Activated naive CD4-positive, alpha-beta T cell treated with anti-CD3 and anti-CD28 coated beads, Interleukin-2, amount 50 U/mL, for 16 hours (primary cell): ENCODE results near the gene HOXB8.
A peak's percentile ranks its signal among the peaks of the same experiment; 100 is the strongest.

Source experiments
- DNase-seq: peaks from one replicate; pipeline ENCODE4 v3.0.0-alpha.2; 2020

Gene HOXB8

DNA sequence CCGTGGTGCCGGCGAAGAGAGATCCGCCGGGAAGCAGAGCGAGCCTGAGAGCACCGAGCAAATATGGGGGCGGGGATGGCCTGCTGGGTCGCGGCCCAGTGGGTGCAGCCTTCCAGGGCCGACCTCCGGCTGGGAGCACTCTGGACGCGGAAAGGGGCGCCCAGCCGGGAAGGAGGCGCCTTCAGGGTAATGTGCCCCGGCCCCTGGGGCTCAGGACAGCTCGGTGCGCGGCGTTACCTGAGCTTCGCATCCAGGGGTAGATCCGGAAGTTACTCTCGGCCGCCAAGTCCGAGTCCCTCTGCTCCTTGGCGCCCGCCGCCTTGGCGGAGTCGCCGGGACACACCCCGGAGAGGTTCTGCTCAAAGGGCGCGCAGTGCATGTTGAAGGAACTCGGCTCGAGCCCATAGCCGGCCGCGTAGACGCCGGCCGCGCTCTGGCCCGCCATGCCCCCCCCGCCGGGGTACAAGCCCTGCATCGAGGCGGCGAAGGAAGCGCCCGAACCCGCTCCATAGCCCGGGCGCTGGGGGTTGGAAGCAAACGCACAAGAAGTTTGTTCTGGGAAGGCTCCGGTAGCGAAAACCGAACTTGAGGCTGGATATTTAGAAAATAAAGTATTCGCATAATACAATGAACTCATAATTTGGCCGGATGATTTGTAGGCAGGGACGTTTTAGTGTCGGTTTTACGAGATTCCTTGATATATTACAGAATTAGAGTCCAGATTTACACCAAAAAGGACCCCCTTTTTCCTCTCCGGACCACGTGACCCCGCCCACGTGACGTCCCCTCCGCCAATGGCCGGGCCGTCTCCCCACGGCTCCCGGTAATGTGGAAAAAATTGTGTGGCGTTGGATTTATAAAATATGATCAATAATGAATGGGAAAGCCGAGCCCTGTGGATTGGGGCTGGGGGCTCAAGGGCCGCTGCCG, 4.5 kb downstream of the HOXB8 start, which contains the start of gene HOXB7:
HOXB7 (minus strand) TSS at position 736 of the 930 bp plus-strand sequence; CDS start at position 637, 99 bp downstream.
- peak; percentile 63 for DNase-seq

DNA sequence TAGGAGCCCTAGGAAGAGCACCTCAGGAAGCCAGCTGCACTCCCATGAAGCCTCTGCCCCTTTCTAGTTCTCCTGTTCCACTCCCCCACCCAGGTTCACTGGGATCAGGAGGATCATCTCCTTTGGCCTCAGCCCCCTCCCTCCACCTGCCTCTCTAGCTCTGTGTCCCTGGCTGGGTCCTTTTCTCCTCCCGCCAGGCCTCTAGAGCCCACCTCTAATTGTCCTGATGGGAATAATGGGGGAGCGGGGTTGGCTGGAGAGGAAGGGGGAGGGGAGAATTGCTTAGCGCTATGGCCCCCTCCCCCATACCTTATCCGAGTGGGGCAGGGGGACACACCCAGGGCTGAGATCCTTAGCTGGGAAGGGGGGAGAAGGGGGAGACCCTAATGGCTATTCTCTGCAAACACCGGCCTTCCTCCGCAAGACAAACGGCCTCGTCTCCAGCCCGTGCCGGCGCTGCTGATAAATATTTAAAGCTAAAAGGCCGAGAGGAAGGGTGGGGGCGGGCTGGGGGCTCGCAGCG, 5.3 kb downstream of the HOXB8 start:
- no peak for DNase-seq

DNA sequence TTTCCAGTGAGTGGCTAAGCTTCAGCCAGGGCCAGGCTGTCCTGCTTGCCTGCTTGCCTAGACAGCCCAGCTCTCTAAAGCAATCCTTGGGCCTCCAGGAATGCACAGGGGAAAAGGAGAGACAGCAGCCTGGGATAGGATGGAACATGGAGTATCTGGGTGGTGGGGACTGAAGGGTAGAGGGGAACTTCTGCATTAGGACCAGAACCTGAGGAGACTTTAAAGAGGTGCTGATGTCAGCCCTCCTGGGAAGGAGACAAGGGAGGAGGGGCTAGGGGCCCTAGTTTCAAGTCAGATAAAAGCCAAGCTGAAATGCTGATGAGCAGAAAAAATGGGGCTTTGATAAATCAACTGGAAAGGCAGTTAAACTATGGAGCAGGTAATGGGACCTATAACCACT, 6.1 kb downstream of the HOXB8 start:
- DNase-seq = no peak

DNA sequence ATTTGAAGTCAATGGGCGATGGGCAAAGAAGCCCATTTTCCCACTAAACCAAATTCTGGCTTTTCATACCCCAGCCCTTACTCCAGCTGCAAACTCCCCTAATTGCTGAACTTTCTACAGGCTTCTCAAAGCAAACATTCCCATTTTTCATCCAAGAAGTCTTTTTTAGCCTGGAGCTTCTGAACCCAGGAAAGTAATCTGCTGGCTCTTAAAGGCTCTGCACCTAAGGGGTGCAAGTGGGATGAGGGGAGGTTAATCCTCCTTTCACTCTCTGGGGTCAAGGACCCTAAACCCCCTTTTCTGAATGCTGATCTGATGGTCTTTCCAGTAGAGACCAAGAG, 6.6 kb downstream of the HOXB8 start:
- no peak for DNase-seq

DNA sequence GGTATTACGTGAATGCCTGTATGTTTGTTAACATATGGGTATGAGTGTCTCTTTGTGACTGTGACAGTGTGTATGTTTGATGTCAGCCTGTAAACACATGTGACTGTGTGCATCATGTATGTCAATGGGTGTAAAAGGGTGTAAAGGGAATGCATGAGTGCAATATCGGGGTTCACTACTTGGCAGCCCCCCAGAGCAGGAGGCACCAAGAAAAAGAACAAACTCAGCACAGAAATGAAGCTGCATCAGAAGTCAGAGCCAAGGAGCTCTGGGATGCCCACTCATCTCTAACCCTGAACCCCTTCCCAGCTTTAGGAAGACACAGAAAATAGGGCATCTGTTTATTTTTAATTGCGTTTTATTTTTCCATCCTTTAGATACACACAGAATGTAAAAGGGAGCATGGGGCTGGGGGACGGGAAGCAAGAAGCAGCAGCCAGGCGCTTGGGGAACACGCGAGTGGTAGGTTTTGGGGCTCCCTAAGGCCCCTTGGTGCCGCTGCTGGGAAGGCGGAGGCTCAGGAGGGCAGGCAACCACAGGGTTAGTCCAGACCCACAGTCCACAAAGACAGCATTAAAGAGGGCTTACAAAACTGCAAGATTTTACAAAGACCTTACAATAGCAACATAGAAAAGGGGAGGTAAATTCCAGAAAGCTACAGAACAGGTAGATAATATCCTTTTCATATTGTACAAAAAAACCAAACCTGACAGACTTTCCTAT, 8.0 kb downstream of the HOXB8 start:
- DNase-seq = no peak

DNA sequence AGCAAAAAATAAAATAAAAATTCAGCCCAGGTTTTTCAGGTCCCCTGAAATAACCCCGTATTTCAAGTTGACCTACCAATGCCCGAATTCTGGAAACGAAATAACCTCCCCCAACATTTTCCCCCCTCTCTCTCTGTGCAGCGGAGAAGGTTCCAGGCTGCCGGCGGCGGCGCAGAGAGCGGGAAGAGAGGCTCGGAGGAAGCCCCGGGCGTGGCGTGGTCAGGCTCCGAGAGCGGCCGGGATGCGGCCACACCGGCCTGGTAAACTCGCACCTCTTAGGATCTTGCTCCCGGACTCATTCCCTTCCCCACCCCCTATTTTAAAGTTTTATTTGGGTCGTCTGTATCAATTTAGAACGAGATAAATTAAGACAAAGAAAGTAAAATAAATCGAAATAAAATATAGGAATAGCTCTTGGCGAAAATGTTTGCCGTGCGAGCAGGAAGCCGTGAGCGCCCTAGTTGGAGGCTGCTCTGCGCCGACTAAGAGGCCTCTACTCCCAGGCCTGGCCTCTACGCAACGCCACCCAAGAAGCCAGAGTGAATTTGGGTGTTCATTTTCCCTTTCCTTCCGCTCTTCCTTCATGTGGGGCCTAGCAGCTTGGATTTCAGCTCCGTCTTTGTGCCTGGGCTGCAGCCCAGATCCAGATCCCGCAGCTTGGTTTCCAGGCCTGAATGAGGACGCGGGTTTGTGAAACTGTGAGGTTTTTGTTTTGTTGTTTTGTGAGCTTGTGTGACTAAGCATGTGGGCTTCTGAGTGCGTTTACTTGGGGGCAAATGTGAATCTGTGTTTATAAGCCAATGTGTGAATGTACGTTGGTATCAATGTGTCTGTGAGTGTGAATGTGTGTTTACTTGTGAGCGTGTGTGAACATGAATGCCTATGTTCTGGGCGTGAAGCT, 8.9 kb downstream of the HOXB8 start:
- DNase-seq = no peak

DNA sequence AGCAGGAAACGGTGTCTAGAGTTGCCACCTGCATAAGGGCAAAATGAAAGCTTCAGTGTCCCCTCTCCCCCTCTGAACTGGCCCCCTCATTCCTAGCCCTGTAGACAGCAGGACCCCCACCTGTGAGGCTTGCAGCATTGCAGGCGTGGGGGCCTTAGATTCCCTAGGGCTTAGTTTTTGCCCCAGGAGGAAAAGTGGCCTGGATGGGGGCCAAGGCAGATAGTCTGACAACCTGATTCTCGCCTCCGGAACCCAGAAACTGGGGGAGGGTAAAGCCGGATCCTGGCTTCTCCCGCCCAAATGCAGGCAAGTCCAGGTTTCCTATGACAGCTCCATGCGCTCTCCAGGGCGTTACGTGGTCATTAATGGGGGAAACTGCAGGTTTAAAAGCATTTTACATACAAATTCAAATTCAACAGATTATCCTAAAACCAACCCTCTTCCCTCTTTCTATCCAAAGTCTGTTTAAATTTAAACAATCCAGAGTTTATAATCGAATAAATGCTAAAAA, 9.6 kb downstream of the HOXB8 start:
- DNase-seq = no peak

DNA sequence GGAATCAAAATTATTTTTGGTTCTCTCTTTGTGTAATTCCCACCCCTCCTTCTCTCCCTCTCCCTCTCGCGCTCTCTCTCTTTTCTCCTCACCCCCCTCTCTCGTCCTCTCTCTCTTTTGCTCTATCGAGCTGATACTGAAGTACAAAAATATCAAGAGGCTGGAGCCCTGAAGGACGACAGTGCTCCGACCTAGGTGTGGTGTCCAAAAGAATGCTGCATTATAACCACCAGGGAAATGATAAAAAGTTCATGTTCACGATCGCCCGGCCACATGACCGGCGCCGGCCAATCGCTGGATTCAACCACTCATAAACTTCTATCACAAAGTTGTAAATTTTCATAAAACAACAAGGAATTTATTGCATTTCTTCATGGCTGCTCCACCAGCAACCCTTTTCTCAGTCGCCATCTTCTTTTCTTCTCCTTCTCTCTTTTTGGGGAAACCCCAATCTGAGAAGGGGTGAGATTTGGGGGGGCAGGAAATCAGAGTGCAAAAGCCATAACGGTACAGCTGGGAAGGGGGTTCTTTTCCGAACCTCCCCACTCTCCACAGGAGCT, 10.2 kb downstream of the HOXB8 start, which contains the start of gene HOXB6:
HOXB6 (minus strand) TSS at position 217 of the 560 bp plus-strand sequence. CDS start 6,836 bp downstream, outside the sequence.
- DNase-seq = no peak

DNA sequence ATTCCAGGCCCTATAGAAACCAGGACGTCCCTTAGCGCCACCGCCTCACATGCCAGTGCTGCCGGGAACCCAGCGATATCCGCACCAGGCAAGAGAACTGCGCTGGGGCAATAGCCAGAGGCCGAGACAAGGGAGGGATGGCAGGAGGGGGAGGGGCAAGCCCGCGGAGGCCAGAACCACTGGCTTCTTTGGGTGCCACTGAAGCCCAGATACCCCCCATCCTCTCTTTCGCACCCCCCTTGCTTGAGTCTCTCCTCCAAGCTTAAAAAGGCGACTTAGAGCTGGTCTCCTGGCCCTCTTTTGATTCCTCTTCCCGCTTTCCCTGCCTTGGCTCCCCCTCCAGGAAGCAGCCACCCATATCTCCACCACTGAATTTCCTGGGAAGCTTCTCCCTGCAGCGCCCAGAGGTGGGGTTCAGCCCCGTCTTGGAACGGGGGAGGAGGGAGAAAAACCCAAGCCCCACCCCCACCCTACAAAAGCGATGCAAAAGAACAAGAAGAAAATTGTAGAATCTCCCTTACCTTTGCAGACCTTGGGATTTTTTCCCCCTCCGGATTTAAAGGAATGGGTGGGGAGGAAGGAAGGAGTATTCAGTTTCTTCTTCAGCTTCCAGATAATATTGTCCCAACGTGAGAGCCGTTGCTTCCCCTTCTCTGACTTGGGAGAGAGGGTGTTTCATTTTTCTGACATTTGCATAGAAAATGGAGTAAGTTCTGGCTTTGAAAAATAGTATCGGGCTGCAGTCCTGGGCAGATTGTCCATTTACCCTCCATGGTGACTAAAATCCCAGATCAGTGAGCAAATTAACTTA, 10.9 kb downstream of the HOXB8 start:
- DNase-seq = no peak

DNA sequence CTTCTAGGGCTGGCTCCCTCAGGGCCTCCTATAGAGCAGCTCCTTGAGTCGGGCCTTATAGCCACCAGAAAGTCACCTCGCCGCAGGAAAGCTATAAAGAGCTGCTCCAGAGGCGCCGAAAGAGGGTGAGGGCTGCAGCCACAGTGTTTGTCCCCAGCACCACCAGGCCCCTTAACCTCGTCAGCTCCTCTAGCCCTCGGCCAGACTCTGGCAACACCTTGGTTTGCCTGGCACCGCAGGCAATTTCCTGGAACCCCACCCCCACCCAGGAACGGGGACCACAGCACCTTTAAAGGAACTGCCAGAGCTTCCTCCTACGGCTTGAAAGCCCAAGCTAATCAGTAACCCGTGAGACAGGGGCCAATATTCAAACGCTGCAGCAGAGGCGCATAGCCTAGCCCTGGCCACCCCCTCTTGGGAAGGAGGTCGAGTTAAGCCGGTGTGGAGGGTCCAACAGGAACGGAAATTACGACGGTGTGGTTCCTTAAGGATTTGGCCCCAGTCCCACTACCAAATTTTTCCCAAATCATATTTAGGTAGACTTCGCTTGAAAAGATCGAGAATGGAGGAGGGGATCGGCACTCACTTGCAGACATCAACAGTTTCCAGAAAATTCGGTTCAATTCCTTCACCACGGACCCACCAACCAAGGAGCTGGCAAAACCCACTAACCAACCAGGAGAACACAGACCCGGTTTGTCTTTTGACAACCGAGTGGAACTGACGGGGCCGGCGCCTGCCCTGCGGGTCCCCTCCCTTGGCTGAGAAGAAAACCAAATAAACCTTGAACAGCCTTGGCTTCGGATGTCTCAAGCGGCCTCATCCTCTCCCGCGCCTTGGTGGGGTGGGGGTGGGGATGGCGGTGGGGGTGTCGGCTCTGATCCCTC, 13.3 kb downstream of the HOXB8 start:
- no peak for DNase-seq

DNA sequence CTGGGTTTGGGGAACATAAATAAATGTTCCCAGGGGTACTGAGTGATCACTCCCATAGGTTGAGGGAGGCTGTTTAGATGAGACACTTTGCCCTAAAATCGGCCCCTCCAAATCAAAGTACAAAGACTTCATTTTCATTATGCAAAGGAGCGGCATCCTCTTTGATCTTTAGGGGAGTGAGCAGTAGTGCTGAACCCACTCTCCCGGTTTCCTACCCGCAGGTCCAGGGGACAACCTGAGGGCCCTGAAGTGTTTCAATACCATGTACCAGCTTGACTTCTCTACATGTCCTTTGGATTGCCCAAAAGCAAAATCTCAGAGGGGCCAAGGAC, 13.9 kb downstream of the HOXB8 start:
- no peak for DNase-seq

DNA sequence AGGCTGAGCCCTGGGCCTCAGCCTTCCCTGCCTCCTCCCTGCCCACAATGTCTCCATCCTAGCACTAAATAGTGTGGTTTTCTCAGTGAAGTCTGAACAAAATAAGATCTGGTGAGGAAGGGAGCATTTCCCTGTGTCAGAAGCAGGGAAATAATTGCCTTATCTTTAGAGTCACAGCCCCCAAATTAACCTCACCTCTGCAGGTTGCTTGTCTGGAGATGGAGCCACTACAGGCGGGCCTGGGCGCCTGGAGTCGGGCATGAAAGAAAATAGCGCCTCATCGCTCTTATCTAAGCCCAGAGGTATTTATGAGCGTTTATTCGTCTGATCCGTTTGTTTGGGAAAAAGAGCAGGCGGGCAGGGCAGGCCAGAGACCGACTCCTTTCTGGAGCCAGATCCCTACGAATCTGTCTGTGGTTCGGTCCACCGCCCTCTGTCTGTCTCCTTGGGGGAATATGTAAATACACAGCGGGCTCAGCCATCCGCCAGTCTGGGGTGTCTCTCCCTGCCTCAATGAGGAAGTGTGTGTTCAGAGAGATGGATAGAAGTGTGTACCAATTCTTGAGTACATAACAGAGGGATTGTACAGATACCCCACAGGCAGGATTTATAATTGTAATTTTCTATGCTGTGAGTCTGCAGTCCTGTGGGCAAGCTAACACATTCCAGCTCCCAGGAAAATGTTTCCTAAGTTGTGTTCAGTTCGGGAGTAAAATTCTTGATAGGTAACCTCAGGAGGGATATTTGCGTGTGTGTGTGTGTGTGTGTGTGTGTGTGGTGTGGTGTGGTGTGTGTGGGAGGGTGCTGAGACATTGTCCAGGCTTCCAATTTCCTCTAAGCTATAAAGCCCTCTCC, 14.6 kb downstream of the HOXB8 start:
- no peak for DNase-seq

DNA sequence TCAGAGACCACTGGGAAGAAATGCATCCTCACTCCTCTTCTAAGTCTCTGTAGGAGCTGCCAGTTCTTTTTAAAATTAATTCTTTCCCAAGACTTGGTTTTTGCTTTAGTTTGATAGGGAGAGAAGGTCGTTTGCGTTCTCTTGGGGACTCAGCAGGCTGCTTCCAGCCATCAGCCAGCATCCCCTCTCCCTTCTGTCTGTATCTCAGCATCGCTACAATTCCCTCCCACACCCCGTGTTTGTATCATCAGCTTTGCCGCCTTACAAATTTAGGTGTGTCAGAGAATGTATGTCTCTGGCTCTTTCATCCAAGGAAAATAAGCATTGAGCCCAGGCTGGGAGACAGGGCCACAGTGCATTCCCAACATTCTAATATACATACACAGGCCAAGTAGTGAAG, 15.7 kb downstream of the HOXB8 start:
- DNase-seq = no peak

DNA sequence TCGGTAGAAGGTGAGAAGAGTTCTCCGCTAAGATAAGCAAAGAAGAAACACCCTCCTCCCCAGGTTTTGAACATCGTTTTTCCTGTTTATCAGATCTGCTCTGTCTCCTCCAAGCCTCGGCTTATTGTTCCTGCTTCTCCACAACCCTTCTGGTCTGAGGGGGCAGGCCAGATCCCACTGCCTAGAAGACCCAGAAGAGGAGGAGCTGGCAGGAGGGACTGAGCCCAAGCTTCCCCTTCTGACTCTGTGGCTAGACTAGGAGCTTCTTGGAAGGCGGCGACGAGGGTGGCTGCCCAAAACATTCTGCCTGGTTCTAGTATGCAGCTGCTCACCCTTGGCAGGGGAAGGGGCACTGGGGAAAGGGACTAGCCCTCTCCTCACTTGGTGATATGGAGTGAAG, 16.4 kb downstream of the HOXB8 start:
- no peak for DNase-seq

DNA sequence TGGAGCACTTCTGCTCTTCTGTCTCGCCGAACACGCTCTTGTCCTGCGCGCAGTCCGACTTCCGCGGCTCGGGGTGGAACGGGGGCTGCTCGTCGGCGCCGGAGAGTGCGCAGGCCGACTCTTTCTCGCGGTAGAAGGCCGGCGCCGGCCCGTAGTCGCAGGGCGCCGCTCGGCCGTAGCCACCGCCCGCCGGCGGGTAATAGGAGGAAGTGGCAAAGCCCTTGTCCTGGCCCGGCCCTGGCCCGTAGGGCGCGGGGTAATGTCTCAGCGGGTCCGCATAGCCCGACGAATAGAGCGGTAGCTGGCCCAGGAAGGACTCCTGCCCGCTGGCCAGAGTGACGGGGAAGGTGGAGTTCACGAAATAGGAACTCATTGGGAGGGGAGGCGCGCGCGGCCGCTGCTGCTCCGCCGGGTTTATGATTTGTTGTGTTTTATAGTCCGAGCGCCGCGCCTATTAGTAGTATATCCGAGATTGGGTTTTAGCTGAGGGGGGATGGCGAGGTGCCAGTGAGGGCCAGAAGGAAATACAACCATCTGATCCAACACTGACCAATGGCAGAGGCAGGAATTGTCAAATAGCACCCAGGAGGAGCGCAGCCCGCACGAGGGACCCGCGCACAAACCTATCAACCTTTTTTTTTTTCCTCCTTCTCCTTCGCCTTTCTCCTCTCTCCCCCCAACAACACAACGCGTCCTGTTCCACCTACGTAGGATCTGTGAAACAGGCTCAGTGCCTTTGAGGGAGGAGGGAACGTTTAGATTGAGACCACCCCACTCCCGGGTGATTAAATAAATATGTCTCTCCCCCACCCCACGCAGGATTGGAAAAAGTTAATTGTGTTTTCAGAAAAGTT, 17.1 kb downstream of the HOXB8 start:
- DNase-seq = no peak

DNA sequence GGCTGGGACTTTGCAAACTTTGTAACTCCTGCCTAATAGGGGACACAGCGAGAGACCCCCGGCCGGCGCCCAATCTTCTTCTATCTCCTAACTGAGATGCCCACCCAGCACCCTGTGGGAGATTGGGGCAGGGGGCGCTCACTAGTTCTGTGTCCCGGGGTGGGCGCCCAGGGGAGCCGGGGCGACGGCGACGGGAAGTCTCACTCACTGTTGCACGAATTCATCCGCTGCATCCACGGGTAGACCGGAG, 17.6 kb downstream of the HOXB8 start:
- peak; percentile 40 for DNase-seq

DNA sequence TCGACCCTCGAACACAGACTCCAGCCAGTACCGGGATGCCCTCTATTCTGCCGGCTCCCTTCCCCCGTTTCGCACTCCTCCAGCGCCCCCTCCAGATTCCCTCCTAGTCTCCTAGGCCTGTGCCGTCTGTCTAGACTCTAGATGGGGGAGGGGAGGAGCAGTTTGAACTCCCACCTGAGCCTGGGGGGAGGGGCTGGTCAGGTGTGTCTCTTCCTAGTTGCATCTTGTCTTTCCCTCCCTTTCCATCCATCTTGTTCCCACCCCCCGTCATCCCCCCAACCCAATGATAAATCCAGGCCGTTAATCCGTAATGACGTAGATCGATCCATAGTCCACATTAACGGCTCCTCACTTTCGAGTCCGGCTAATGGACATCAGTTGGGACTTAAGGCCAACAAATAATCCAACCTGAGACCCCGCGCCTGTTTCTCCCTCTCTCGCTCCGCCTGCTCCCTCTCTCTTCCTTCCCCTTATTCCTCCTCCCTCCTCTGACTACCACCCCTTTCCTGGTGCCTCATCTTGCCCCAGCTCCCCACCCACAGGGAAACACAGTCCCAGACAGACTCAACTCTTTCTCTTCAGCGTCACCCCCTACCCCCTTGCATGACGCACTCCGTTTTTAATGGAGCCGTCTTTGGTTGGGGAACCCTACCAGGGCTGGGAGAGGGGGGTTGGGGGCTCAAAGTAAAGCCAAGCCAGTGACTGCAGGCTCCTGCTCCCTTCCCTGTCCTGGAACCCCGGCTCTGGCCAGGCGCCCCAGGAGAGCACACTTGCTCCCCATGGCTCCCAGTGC, 18.2 kb downstream of the HOXB8 start:
- DNase-seq = no peak
